Tibial nerve (tissue), 4 donors: Measurements from ENCODE around the gene PJA1. TPM values are rescaled to one million over a fixed set of nuclear protein-coding genes. Genes with fewer than 3 reads are reported as not detected.
A peak's percentile ranks its signal among the peaks of the same experiment; 100 is the strongest.

Experiments used
- DNase-seq, 2 donors: peaks; one replicate each; pipeline ENCODE4 v3.0.0-alpha.2; 2019; ENCODE audit warnings: low spot score in 2 of 2
- H3K27ac ChIP-seq, 4 donors: fragments of 200-600 bp; sonication (generic) in 3 of 4; one replicate each; pipeline ENCODE4 v1.5.1; 2017 to 2019; ENCODE audit warnings: mild to moderate bottlenecking in 1 of 4
- H3K27me3 ChIP-seq, 2 donors: fragments of 200-600 bp; sonication (generic) in 1 of 2; one replicate each; pipeline versions ENCODE4 v1.5.1 to v1.6.0; 2017 to 2019
- H3K36me3 ChIP-seq, 3 donors: fragments of 200-600 bp; sonication (generic); one replicate each; pipeline ENCODE4 v1.5.1; 2018 to 2019
- H3K4me1 ChIP-seq, 4 donors: fragments of 200-600 bp; sonication (generic) in 3 of 4; one replicate each; pipeline ENCODE4 v1.5.1; 2017 to 2019
- H3K4me3 ChIP-seq, 4 donors: fragments of 200-600 bp; sonication (generic) in 3 of 4; one replicate each; pipeline ENCODE4 v1.5.1; 2017 to 2019; ENCODE audit warnings: mild to moderate bottlenecking in 1 of 4, moderate library complexity in 1 of 4
- H3K9me3 ChIP-seq, 4 donors: fragments of 200-600 bp; sonication (generic) in 3 of 4; one replicate each; pipeline ENCODE4 v1.5.1; 2017 to 2019
- CTCF ChIP-seq, 5 experiments: fragments of 200-600 bp in 3 of 5; fragments of 450-650 bp in 2 of 5; sonication (generic) in 3 of 5; IDR thresholded peaks; one replicate each; pipeline ENCODE4 v1.5.1; 2016 to 2019; ENCODE audit warnings: antibody characterized with exemption in 5 of 5, mild to moderate bottlenecking in 3 of 5, moderate library complexity in 2 of 5
- EP300 ChIP-seq, 2 donors: sonication (generic); formaldehyde crosslinking; IDR thresholded peaks; one replicate each; pipeline ENCODE4 v1.6.1; 2017; ENCODE audit warnings: antibody characterized with exemption in 2 of 2, mild to moderate bottlenecking in 1 of 2
- POLR2A ChIP-seq, 2 donors: fragments of 450-650 bp; IDR thresholded peaks; one replicate each; pipeline ENCODE4 v1.6.1; 2017; ENCODE audit warnings: antibody characterized with exemption in 2 of 2, mild to moderate bottlenecking in 2 of 2, moderate library complexity in 2 of 2
- WGBS, 2 donors: methylation state at CpG; one replicate each; pipeline ENCODE4 v1.1.5; 2018; 5-methylcytosine and 5-hydroxymethylcytosine counted together
- total RNA-seq, 4 donors: library from RNA; depleted of rRNA; stranded (reverse); fragments of >200 nt; gene quantifications; one replicate each; pipeline ENCODE4 v1.1.0, GENCODE V29; 2016

Gene PJA1
- total RNA-seq, 4 donors from 2014 or later, result 22.8 to 45.0 (median 32.7) TPM

DNA sequence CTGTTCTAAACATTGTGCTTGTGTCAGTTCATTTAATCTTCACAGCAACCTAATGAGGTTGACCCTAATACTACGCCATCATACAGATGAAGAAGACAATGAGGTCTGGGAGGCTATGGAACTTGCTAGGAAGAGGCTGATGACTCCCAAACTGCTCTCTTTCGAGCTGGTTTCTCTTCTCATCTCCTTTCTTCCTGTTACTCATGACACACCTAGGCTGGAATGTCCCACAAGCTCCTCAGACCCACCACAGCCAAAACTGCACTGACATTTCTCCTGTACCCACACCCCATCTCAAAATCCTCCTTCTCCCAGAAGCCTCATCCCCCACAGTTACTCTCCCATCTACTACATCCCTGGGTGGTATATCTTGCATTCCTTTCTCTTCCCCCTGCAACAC is 27.4 kb upstream of the PJA1 start:
- whole genome bisulfite sequencing, 2 donors, result 76 to 93% methylated on average over 2 of the region's 2 CpGs
- Histone ChIP-seq H3K36me3 (no peaks in the 10 kb centered on the region), H3K9me3 (no peaks in the 10 kb centered on the region), H3K4me3 (no peak overlapping the region), H3K27me3 (peaks cover 0 to 5% of the 10 kb centered on the region in 2 donors), H3K4me1 (no peaks in the 10 kb centered on the region), H3K27ac (no peak overlapping the region)
- TF ChIP-seq CTCF (IDR thresholded peaks at IDR 0.05), result no peak
- no peak for TF ChIP-seq POLR2A (IDR thresholded peaks at IDR 0.05)
- no peak for TF ChIP-seq EP300 (IDR thresholded peaks at IDR 0.05)
- no peak for DNase-seq

DNA sequence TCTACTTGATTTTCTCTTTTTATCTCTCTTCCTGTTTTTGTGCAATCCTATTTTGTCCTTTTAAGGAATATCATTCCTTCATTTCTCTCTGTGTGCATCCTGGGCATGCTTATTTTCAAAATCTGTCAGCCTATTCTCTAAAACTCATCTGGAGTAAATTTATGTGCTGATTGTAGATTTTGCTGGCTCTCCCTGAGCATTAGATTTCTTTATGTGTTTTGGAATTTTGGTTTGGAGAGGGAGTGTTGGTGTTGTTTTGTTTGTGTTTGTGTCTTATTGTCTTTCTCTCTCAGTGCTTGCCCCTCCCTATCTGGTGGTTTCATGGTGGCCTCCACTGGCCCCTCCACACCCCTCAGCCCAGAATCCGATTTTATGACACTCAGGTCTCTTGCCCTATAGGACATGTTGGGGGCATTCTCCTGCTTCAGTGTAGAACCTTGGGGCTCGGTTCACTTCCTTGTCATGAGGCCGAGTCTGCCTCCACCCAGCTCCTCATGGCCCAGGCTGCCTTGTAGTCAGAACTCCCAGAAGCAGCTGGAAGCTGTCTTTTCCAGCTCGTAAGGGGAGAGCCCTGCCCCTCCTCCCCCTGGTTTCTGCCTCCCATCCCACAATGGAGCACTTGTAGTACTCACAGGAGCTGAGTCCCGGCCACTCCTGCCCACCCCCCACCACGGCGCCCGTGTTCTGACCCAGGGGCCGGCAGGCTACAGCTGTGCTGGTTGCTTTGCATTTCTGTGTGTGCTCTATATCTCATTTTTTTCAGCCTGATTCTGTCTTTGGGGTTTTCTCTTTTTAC is 24.5 kb upstream of the PJA1 start:
- peak in 1 of 2 donors; percentile 4 for DNase-seq
- Histone ChIP-seq H3K9me3 (no peaks in the 10 kb centered on the region), H3K4me3 (no peak overlapping the region), H3K36me3 (no peaks in the 10 kb centered on the region), H3K27me3 (peaks cover 0 to 14% of the 10 kb centered on the region in 2 donors), H3K27ac (peak overlapping the region in 3 of 4 donors; percentile 26 to 51 (median 26)), H3K4me1 (no peaks in the 10 kb centered on the region)
- TF ChIP-seq POLR2A (IDR thresholded peaks at IDR 0.05) (peak in 1 of 2 donors; percentile 9), EP300 (IDR thresholded peaks at IDR 0.05) (no peak)
- WGBS, 2 donors, result 42 to 48% methylated on average over 9 of the region's 9 CpGs

DNA sequence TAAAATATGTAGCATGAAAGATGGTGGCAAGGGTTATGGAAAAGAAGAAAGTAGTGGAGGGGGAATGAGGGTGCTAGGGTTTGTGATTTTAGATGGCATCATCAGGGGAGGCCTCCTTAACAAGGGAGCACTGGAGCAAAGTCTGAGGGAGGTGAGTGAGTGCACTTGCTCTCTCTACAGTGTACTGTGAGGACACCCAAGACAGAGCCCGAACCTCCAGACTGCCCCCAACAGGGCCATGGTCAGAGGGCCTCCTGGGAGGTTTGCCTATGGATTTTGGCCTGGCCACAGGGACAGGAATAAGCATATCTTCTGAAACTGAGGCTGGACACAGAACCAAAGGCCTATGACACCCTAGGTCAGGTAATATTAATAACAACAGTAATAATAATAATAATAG is 21.4 kb upstream of the PJA1 start:
- no peak for DNase-seq
- no peaks in the 10 kb centered on the region for H3K4me1 ChIP-seq
- TF ChIP-seq EP300 (IDR thresholded peaks at IDR 0.05) (no peak), CTCF (IDR thresholded peaks at IDR 0.05) (no peak), POLR2A (IDR thresholded peaks at IDR 0.05) (no peak)
- H3K27me3 ChIP-seq, result peaks cover 0 to 15% of the 10 kb centered on the region in 2 donors
- no peaks in the 10 kb centered on the region for H3K36me3 ChIP-seq
- H3K4me3 ChIP-seq, result no peak overlapping the region
- no peak overlapping the region for H3K27ac ChIP-seq
- no peaks in the 10 kb centered on the region for H3K9me3 ChIP-seq
- 70 to 88% methylated on average over 1 of the region's 1 CpG for WGBS, 2 donors

- Histone ChIP-seq H3K4me3 (no peak overlapping the region), H3K27ac (no peak overlapping the region), H3K9me3 (no peaks in the 10 kb centered on the region), H3K27me3 (peaks cover 0 to 15% of the 10 kb centered on the region in 2 donors), H3K36me3 (no peaks in the 10 kb centered on the region), H3K4me1 (no peaks in the 10 kb centered on the region)
- no peak for DNase-seq
- TF ChIP-seq CTCF (IDR thresholded peaks at IDR 0.05), result no peak
- TF ChIP-seq POLR2A (IDR thresholded peaks at IDR 0.05), result no peak
- no peak for TF ChIP-seq EP300 (IDR thresholded peaks at IDR 0.05)
- WGBS, 2 donors, result 33 to 55% methylated on average over 2 of the region's 2 CpGs
Observed at GRCh38 chrX:69185886-69186285, 20.6 kb upstream of the PJA1 start.

- no peaks in the 10 kb centered on the region for H3K4me1 ChIP-seq
- no peak overlapping the region for H3K27ac ChIP-seq
- no peaks in the 10 kb centered on the region for H3K9me3 ChIP-seq
- H3K36me3 ChIP-seq, result no peaks in the 10 kb centered on the region
- WGBS, 2 donors, result 78 to 80% methylated on average over 3 of the region's 3 CpGs
- no peak for DNase-seq
- no peak overlapping the region for H3K4me3 ChIP-seq
- TF ChIP-seq POLR2A (IDR thresholded peaks at IDR 0.05) (no peak), CTCF (IDR thresholded peaks at IDR 0.05) (no peak), EP300 (IDR thresholded peaks at IDR 0.05) (no peak)
- peaks cover 0 to 17% of the 10 kb centered on the region in 2 donors for H3K27me3 ChIP-seq
Observed at GRCh38 chrX:69185141-69185540, 19.9 kb upstream of the PJA1 start.
